Fibroblast of pulmonary artery (primary cell): ENCODE measurements around the gene XYLB.
A peak's percentile ranks its signal among the peaks of the same experiment; 100 is the strongest.
"Not testable (repeated sequence)": the region's sequence is repeated elsewhere in the genome, so short reads cannot be mapped to it uniquely, and the experiment has no call there.

ENCODE experiments used
- DNase-seq: peaks from one replicate; pipeline ENCODE4 v3.0.0-alpha.2; 2010; ENCODE audit warnings: low read depth
- H3K4me3 ChIP-seq: replicated peaks from 2 replicates; pipeline ENCODE4 v1.5.1; 2011; ENCODE audit warnings: low read depth, mild to moderate bottlenecking, control low read depth, low read length, moderate library complexity
- TF ChIP-seq, protein P1 (sequence below): IDR thresholded peaks from 2 replicates; pipeline ENCODE4 v1.5.1; 2011; ENCODE audit warnings: mild to moderate bottlenecking, control low read depth, low read length, inconsistent platforms; ENCODE audit errors: missing control alignments

XYLB gene

DNA sequence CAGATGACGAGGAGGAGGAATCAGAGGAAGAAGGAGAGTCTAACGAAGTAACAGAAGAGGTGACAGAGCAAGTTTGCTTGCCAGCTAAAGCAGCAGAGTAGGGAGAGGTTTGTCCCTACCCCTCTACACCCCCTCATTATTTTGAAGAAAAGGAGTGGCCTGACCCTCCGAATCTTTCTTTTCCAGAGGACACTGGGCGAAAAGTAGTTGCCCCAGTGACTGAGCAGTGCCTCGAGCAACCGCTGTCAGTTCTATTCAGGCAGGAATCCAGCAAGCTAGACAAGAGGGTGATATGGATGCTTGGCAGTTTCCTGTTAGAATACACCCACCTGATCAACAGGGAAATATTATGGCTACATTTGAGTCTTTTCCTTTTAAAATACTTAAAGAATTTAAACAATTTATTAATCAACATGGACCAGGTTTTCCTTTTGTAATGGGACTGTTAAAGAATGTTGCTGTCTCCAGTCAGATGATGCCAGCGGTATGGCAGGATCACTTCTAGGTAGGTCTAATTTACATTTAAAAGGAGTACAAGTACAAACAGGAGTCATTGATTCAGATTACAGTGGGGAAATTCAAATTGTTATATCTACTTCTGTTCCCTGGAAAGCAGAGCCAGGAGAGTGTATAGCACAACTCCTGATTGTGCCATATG is 75.2 kb downstream of the XYLB start:
- TF ChIP-seq, protein P1, sequence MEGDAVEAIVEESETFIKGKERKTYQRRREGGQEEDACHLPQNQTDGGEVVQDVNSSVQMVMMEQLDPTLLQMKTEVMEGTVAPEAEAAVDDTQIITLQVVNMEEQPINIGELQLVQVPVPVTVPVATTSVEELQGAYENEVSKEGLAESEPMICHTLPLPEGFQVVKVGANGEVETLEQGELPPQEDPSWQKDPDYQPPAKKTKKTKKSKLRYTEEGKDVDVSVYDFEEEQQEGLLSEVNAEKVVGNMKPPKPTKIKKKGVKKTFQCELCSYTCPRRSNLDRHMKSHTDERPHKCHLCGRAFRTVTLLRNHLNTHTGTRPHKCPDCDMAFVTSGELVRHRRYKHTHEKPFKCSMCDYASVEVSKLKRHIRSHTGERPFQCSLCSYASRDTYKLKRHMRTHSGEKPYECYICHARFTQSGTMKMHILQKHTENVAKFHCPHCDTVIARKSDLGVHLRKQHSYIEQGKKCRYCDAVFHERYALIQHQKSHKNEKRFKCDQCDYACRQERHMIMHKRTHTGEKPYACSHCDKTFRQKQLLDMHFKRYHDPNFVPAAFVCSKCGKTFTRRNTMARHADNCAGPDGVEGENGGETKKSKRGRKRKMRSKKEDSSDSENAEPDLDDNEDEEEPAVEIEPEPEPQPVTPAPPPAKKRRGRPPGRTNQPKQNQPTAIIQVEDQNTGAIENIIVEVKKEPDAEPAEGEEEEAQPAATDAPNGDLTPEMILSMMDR: no peak
- H3K4me3 ChIP-seq: no peak overlapping the region

DNA sequence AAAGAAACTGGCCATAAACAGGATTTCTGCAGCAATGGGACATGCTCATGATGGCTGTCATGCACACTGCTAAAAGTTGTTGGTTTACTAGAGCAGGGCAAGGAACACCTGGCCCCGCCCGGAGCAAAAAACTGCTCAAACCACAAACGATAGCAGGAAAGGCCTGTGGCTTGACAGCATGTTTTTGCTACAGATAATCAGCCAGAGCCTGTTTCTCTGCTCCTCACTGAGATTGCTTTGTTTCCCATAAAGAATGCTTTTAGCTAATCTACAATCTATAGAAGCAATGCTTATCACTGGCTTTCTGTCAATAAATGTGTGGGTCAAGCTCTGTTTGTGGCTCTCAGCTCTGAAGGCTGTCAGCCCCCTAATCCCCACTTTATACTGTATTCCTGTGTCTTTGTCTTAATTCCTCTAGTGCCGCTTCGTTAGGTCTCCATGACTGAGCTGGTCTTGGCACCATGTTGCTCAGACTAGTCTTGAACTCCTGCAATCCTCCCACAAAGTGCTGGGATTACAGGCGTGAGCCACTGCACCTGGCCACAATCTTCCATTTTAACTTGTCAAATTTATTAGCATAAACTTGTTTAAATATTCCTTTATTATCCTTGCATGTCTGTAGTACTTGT is 80.3 kb downstream of the XYLB start:
- not testable (repeated sequence) for H3K4me3 ChIP-seq

More for the DNA sequence above, 75.2 kb downstream of the XYLB start:
- DNase-seq: no peak

DNA sequence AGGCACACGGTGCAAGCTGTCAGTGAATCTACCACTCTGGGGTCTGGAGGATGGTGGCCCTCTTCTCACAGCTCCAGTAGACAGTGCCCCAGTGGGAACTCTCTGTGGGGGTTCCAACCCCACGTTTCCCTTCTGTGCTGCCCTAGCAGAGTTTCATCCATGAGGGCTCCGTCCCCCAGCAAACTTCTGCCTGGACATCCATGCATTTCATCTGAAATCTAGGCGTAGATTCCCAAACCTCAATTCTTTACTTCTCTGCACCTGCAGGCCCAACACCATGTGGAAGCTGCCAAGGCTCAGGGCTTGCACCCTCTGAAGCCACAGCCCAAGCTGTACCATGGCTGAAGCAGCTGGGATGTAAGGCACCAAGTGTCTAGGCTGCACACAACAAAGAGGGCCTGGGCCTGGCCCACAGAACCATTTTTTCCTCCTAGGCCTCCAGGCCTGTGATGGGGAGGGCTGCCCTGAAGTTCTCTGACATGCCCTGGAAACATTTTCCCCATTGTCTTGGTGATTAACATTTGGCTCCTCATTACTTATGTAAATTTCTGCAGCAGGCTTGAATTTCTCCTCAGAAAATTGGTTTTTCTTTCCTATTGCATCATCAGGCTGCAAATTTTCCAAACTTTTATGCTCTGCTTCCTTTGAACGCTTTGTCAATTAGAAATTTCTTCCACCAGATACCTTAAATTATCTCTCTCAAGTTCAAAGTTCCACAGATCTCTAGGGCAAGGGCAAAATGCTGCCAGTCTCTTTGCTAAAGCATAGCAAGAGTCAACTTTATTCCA is 86.5 kb downstream of the XYLB start:
- DNase-seq, H3K4me3 ChIP-seq: not testable (repeated sequence)

More for the DNA sequence above, 80.3 kb downstream of the XYLB start:
- DNase-seq: not testable (repeated sequence)

DNA sequence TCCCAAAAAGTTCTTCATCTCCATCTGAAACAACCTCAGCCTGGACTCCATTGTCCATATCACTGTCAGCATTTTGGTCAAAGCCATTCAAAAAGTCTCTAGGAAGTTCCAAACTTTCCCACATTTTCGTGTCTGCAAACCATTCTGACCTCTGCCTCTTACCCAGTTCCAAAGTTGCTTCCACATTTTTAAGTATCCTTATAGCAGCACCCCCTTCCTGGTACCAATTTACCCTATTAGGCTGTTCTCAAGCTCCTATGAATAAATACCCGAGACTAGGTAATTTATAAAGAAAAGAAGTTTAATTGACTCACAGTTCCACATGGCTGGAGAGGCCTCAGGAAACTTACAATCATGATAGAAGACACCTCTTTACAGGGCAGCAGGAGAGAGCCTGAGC is 87.1 kb downstream of the XYLB start:
- not testable (repeated sequence) for H3K4me3 ChIP-seq, DNase-seq

DNA sequence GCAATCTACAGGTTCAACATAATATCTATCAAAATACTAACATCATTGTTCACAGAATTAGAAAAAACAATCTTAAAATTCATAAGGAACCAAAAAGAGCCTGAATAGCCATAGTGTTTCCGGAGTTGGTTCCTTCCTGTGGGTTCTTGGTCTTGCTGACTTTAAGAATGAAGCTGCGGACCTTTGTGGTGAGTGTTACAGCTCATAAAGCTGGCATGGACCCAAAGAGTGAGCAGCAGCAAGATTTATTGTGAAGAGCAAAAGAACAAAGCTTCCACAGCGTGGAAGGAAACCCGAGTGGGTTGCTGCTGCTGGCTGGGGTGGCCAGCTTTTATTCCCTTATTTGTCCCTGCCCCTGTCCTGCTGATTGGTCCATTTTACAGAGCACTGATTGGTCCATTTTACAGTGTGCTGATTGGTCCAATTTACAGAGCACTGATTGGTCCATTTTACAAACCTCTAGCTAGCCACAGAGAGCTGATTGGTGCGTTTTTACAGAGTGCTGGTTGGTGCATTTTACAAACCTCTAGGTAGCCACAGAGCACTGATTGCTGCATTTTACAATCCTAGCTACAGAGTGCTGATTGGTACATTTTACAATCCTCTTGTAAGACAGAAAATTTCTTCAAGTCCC is 92.0 kb downstream of the XYLB start:
- peak; percentile 18 for DNase-seq
- not testable (repeated sequence) for H3K4me3 ChIP-seq

DNA sequence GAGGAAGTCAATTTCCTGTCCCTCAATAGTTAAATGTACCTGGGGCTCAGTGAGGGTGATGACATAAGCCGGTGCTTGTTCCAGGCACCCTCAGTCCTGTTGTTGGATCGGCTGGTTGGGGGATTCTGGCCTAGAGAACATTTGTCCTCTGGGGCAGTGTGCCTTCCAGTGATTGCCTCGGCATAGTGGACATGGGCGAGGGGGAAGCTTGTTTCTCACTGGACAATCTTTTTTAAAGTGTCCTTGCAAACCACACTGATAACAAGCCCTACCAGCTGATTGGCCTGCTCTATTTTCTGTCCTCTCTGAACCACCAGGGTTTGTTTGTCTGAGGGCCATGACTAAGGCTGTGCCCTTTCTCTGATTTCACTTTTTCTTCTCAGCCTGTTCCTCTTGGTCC is 96.6 kb downstream of the XYLB start:
- DNase-seq, H3K4me3 ChIP-seq: not testable (repeated sequence)

DNA sequence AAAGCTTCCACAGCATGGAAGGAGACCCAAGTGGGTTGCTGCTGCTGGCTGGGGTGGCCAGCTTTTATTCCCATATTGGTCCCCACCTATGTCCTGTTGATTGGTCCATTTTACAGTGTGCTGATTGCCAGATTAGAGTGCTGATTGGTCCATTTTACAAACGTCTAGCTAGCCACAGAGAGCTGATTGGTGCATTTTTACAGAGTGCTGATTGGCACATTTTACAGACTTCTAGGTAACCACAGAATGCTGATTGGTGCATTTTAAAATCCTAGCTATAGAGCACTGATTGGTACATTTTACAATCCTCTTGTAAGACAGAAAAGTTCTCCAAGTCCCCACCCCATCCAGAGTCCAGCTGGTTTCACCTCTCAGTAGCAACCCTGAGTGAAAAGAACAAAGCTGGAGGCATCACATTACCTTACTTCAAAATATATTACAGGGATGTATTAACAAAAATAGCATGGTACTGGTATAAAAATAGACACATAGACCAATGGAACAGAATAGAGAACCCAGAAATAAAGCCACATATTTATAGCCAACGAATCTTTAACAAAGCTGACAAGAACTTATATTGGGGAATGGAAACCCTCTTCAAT is 99.6 kb downstream of the XYLB start:
- DNase-seq: no peak
- H3K4me3 ChIP-seq: no peak overlapping the region
- TF ChIP-seq, protein P1: no peak

DNA sequence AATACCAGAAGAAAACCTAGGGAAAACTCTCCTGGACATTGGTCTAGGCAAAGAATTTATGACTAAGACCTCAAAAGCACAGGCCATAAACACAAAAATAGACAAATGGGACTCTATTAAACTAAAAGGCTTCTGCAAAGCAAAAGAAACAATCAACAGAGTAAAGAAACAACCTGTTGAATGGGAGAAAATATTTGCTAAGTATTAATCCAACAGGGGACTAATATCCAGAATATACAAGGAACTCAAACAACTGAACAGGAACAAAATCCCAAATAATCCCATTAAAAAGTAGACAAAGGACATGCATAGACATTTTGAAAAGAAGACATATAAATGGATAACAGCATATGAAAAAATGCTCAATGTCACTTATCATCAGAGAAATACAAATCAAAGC is 100.2 kb downstream of the XYLB start:
- no peak overlapping the region for H3K4me3 ChIP-seq
- TF ChIP-seq, protein P1: no peak
- no peak for DNase-seq

DNA sequence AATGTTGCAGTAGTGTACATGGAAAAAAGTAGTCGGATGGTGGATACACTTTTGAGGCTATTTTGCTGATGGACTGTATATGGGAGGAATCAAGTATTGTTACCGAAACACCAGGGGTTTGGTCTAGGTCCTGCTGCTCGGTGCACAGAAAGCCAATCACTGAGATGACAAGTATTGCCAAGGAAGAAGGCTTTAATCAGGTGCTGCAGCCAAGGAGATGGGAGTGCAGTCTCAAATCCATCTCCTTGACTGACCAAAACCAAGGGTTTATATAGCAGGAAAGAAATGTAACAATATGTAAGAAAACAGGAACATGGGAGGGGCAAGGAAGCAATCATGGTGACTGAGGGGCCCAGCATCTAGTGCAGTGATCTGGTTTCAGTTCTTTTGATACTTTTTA is 104.3 kb downstream of the XYLB start:
- no peak for DNase-seq
- TF ChIP-seq, protein P1: no peak
- H3K4me3 ChIP-seq: no peak overlapping the region
